H7 (cell line): Measurements from ENCODE around the gene CASP9. TPM values are rescaled to one million over a fixed set of nuclear protein-coding genes. Genes with fewer than 3 reads are reported as not detected.

ENCODE experiments used
- DNase-seq: peaks from one replicate; pipeline ENCODE4 v3.0.0; 2012
- H3K27me3 ChIP-seq: 2 replicates; pipeline ENCODE4 v1.6.0; 2011; ENCODE audit warnings: mild to moderate bottlenecking, low read length; ENCODE audit not compliant: control insufficient read depth, insufficient read depth
- H3K36me3 ChIP-seq: replicated peaks from 2 replicates; pipeline ENCODE4 v1.5.1; 2011; ENCODE audit warnings: low read length; ENCODE audit not compliant: control insufficient read depth, insufficient read depth
- H3K4me3 ChIP-seq: 2 replicates; pipeline ENCODE4 v1.5.1; 2011; ENCODE audit warnings: low read depth, mild to moderate bottlenecking, control low read depth, low read length, moderate library complexity; ENCODE audit not compliant: insufficient read depth
- total RNA-seq: library from RNA; depleted of rRNA; stranded (reverse); fragments of >200 nt; shearing (Covaris generic); gene quantifications from 2 replicates; pipeline ENCODE4 v1.2.3, GENCODE V29; 2014

Gene CASP9
- total RNA-seq, 1 experiment from 2014 or later, result 15.0 TPM

DNA sequence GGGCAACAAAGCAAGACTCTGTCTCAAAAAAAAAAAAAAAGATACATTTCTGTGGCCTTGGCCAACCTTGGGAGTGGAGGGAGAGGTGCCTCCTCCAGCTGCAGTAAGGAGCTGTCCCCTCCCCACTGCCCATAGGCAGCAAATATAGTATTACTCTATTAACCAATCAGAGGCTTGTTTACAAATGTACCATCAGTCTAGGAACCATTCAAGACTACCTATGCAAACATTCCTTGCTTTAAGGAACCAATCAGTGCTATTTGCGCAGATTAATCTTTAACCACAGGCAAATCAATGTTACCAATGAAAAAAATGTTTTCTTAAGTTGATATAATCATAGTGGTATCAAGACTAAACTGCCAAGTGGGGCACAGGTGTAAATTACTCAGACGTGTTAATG lies 66.4 kb downstream of the CASP9 start:
- Histone ChIP-seq H3K27me3 (no peaks in the 10 kb centered on the region), H3K36me3 (no peaks in the 10 kb centered on the region), H3K4me3 (no peak overlapping the region)
- no peak for DNase-seq

DNA sequence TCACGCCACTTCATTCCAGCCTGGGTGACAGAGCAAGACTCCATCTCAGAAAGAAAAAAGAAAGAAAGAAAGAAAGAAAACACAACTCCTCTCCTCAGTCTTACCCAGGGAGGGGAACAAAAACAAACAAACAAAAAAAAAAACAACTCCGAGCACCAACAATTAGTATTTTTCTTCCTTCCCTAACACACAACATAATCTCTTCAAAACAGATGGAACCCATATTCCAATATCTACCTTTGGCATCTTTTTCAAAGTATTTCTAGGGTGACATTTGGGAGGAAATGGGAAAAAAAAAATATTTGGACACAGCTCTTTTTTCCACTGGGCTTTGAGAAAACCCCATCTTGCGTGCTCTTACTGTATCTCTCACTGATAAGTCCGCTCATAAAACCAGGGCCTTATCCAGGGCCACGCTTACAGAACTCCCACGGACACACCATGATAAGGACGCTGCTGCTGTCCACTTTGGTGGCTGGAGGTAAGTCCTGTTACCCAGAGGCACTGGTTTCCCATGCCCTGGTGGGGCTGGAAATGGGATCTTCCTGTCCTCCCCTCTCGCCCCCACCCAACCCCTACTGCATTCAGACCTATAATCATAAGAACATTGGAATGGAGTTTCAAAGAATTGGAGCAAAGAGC lies 67.6 kb downstream of the CASP9 start, which contains the start of gene CELA2A:
Gene CELA2A (plus strand): TSS at position 420 of the 642 bp plus-strand sequence. CDS start 22 bp downstream, at position 442.
- no peaks in the 10 kb centered on the region for H3K36me3 ChIP-seq
- DNase-seq, result no peak
- H3K4me3 ChIP-seq, result no peak within 1 kb of the TSS
- H3K27me3 ChIP-seq, result no peaks in the 10 kb centered on the region

GRCh38 chr1:15455522-15455921 lies 68.5 kb downstream of the CASP9 start:
- Histone ChIP-seq H3K36me3 (no peaks in the 10 kb centered on the region), H3K4me3 (no peak overlapping the region)
- DNase-seq, result no peak

DNA sequence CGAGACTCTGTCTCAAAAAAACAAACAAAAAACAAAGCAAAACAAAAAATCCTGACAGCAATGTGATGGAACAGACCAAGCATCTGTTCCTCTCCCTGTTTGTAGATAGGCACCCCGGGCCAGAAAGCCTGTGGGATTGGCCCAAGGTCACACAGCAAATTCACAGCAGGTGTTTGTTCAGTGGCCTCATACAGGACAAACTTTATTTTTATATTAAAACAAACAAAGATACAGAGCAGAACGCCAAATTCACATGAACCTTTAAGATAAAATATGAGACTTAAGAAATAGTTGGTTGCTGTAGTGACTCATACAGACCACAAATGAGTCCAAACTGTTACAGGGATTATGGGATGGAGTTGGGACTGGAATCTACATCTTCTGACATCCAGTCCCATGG lies 69.8 kb downstream of the CASP9 start:
- no peaks in the 10 kb centered on the region for H3K36me3 ChIP-seq
- no peak for DNase-seq
- H3K4me3 ChIP-seq, result no peak overlapping the region
- no peaks in the 10 kb centered on the region for H3K27me3 ChIP-seq

More at GRCh38 chr1:15455522-15455921, 68.5 kb downstream of the CASP9 start:
- H3K27me3 ChIP-seq, result no peaks in the 10 kb centered on the region

DNA sequence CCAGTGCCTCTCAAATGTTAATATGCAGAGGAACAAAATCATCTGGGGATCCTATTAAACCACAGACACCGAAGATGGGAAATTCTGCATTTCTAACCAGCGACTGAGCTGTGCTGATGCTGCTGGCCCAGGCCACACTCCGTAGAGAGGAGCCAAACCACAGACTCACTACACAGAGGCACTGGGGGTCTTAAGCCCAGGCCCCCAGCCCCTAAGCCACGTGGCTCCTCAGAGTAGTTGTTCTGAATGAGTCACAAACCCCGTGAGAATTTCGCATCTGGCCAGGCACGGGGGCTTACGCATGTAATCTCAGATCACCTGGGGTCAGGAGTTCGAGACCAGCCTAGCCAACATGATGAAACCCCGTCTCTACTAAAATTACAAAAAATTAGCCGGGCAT lies 70.3 kb downstream of the CASP9 start:
- DNase-seq, result no peak
- Histone ChIP-seq H3K36me3 (no peaks in the 10 kb centered on the region), H3K4me3 (no peak overlapping the region), H3K27me3 (no peaks in the 10 kb centered on the region)

GRCh38 chr1:15452866-15453571 lies 71.0 kb downstream of the CASP9 start:
- no peak for DNase-seq

GRCh38 chr1:15452216-15452615 lies 71.8 kb downstream of the CASP9 start:
- Histone ChIP-seq H3K27me3 (no peaks in the 10 kb centered on the region), H3K4me3 (no peak overlapping the region), H3K36me3 (no peaks in the 10 kb centered on the region)
- no peak for DNase-seq

More at GRCh38 chr1:15452866-15453571, 71.0 kb downstream of the CASP9 start:
- Histone ChIP-seq H3K4me3 (no peak overlapping the region), H3K36me3 (no peaks in the 10 kb centered on the region), H3K27me3 (no peaks in the 10 kb centered on the region)

- H3K4me3 ChIP-seq, result no peak overlapping the region
- no peak for DNase-seq
- H3K27me3 ChIP-seq, result no peaks in the 10 kb centered on the region
- no peaks in the 10 kb centered on the region for H3K36me3 ChIP-seq
Observed at GRCh38 chr1:15451014-15451722, 72.8 kb downstream of the CASP9 start.

DNA sequence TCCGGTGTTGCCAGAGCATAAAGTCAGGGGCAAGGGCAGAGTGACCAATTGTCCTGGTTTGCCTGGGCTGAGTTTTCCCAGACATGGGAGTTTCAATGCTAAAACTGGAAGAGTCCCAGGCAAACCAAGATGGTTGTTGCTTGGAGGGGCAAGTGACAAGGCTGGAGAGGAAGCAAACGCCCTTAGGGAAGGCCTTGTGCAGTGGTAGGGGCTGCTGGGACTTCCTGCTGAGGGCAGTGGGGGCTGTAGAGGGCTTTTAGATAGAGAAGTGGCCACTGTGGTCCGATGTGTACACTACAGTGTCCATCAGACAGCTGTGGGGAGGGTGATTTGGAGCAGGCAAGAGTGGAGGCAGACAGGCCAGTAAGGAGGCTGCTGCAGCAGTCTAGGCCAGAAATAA lies 74.4 kb downstream of the CASP9 start:
- H3K27me3 ChIP-seq, result no peaks in the 10 kb centered on the region
- DNase-seq, result no peak
- H3K4me3 ChIP-seq, result no peak overlapping the region
- H3K36me3 ChIP-seq, result no peaks in the 10 kb centered on the region

GRCh38 chr1:15448877-15449462 lies 75.0 kb downstream of the CASP9 start:
- no peaks in the 10 kb centered on the region for H3K36me3 ChIP-seq
- no peak overlapping the region for H3K4me3 ChIP-seq
- no peaks in the 10 kb centered on the region for H3K27me3 ChIP-seq
- no peak for DNase-seq

DNA sequence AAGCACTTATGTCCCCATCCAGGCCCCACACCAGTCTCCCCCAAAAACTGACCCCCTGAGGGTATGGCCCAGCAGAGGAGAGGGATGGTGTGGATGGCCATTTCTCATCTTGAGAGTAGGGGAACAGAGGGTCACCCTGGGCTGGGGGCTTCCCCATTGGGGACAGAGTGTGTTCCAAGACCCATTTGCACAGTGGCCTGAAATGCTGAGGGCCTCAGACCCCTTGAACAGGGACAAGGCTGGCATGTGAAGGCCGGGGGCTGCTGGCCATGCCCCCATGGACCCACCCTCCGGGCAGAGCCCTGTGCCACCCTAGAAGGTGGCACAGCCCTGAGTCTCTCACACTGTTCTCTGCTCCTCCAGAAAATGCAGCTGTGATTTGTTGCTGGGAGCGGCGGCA lies 77.8 kb downstream of the CASP9 start:
- Histone ChIP-seq H3K4me3 (no peak overlapping the region), H3K36me3 (no peaks in the 10 kb centered on the region), H3K27me3 (no peaks in the 10 kb centered on the region)
- DNase-seq, result no peak

GRCh38 chr1:15445390-15446122 lies 78.5 kb downstream of the CASP9 start:
- no peak overlapping the region for H3K4me3 ChIP-seq
- no peaks in the 10 kb centered on the region for H3K27me3 ChIP-seq
- no peaks in the 10 kb centered on the region for H3K36me3 ChIP-seq
- no peak for DNase-seq

DNA sequence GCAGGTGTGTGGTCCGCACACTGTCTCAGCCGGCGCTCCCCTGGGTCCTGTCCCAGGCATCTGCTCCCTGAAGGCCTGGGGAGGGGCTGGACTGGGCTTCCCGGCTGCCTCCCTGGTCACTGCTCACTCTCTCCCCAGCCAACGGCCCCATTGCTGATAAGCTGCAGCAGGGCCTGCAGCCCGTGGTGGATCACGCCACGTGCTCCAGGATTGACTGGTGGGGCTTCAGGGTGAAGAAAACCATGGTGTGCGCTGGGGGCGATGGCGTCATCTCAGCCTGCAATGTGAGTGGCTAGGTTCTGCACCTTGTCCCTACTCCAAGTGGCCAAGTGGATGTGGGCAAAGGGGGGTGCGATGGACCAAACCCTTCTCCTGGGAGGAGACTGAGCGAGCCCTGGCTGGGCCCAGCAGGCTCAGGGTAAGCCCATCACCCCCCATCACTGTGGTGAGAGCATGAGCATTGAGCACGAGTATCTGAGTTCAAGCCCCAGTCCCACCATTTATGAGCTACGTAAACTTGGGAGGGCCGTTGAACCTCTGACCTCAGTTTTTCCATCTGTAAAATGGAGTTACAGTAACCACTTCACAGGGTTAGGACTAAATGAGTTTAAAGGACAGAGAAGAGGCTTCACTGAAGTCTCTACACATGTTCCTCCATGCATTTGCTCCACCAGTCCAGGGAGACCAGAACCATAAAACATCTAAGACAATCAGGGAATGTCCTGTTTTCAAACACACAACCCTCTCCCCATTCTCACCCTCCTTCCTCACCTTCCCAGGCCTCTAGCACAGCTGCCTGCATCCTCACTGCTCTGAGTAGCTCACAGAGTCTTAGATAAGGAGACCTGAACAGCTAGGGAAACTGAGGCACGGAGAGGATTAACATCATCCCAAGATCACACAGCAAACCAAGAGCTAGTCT lies 79.3 kb downstream of the CASP9 start:
- DNase-seq, result no peak
- Histone ChIP-seq H3K4me3 (no peak overlapping the region), H3K27me3 (no peaks in the 10 kb centered on the region; the same call in 1 of the 2 replicates), H3K36me3 (no peaks in the 10 kb centered on the region)
